Lung (tissue), 12 donors: Measurements from ENCODE around the gene SMIM12. TPM values are rescaled to one million over a fixed set of nuclear protein-coding genes. Genes with fewer than 3 reads are reported as not detected.
A peak's percentile ranks its signal among the peaks of the same experiment; 100 is the strongest.

Source experiments
- ATAC-seq: fragments of 200-7000 bp; cut with Tn5 transposase; one replicate; pipeline ENCODE4 v1.9.1; 2020; ENCODE audit warnings: moderate number of reproducible peaks; ENCODE audit not compliant: insufficient read depth, low FRiP score
- DNase-seq, 3 donors: peaks; one replicate each; pipeline ENCODE4 v3.0.0-alpha.2; 2013 to 2017
- H3K27ac ChIP-seq, 2 donors: one replicate each; pipeline ENCODE4 v1.5.1; 2013; ENCODE audit warnings: mild to moderate bottlenecking in 2 of 2, moderate library complexity in 2 of 2, control low read depth in 1 of 2, inconsistent platforms in 1 of 2, low read depth in 1 of 2, low read length in 1 of 2
- H3K27me3 ChIP-seq, 3 donors: one replicate each; pipeline ENCODE4 v1.5.1; 2013; ENCODE audit warnings: low read length in 2 of 3; ENCODE audit not compliant: control insufficient read depth in 3 of 3, insufficient read depth in 3 of 3
- H3K36me3 ChIP-seq, 4 donors: one replicate each; pipeline ENCODE4 v1.5.1; 2013; ENCODE audit warnings: low read length in 4 of 4, mild to moderate bottlenecking in 1 of 4, moderate library complexity in 1 of 4; ENCODE audit not compliant: control insufficient read depth in 4 of 4, insufficient read depth in 4 of 4
- H3K4me1 ChIP-seq, 5 donors: one replicate each; pipeline ENCODE4 v1.5.1; 2013; ENCODE audit warnings: low read length in 5 of 5, mild to moderate bottlenecking in 2 of 5, moderate library complexity in 1 of 5; ENCODE audit not compliant: control insufficient read depth in 5 of 5, insufficient read depth in 5 of 5
- H3K4me3 ChIP-seq: one replicate; pipeline ENCODE4 v1.5.1; 2013; ENCODE audit warnings: mild to moderate bottlenecking, control low read depth, moderate library complexity
- H3K9ac ChIP-seq, 2 donors: one replicate each; pipeline ENCODE4 v1.5.1; 2013; ENCODE audit warnings: low read length in 2 of 2, control low read depth in 1 of 2; ENCODE audit not compliant: insufficient read depth in 1 of 2
- H3K9me3 ChIP-seq, 4 donors: one replicate each; pipeline ENCODE4 v1.5.1; 2013; ENCODE audit warnings: low read length in 3 of 4, mild to moderate bottlenecking in 1 of 4, moderate library complexity in 1 of 4; ENCODE audit not compliant: control insufficient read depth in 4 of 4, insufficient read depth in 3 of 4
- WGBS, 2 donors: extraction: QIAGEN DNeasy Blood & Tissue Kit; methylation state at CpG; one replicate each; pipeline ENCODE4 v1.1.7; 2013; 5-methylcytosine and 5-hydroxymethylcytosine counted together
- polyA plus RNA-seq, 2 donors: library from polyadenylated mRNA; stranded (reverse); fragments of 200-250 nt; gene quantifications; one replicate each; pipeline ENCODE4 v1.2.1, GENCODE V29; 2013
- total RNA-seq, 2 donors: library from RNA; depleted of rRNA in 1 of 2; stranded (reverse); fragments of >200 nt in 1 of 2; gene quantifications; one replicate each; pipeline ENCODE4 v1.2.1, GENCODE V29; 2014 to 2021
- TF ChIP-seq, protein P1 (sequence below): IDR thresholded peaks from 2 replicates; pipeline ENCODE4 v1.5.1; 2012; ENCODE audit warnings: mild to moderate bottlenecking; ENCODE audit errors: control extremely low read depth, extremely low read depth
- donor health status: control.
- donor health status: control.
- donor health status: Bipolar disorder and iron deficiency.
- donor health status: healthy.
- donor health status: DM: yes; HTN: yes; CAD: no.

SMIM12 gene
- total and polyA plus RNA-seq, 4 donors: 17.9 to 67.8 (median 35.1) TPM

DNA sequence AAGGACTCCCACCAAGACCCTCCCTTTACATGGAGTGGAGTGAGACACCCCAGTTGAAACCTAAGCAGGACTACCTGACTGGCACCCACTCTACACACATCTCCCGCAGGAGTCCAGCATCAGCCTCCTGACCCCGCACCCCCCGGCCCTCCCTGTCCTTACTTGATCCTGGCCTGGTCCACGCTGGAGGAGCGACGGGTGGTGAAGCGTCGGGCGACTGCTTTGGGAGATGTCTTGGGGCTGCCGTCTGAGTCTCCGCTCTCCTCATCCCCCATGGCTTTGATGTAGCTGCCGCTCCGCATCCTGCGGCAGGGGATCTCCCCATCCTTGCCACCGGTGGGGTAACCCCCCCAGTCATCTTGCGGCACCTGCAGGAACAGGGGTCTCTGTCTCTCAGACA, 40.4 kb upstream of the SMIM12 start:
- Histone ChIP-seq H3K36me3 (no peaks in the 10 kb centered on the region), H3K9ac (no peak overlapping the region), H3K27me3 (peaks cover 0 to 3% (median 0%) of the 10 kb centered on the region in 3 donors), H3K27ac (no peak overlapping the region), H3K9me3 (no peaks in the 10 kb centered on the region), H3K4me3 (no peak overlapping the region), H3K4me1 (no peaks in the 10 kb centered on the region)
- DNase-seq (no peak), ATAC-seq (no peak)
- WGBS, 2 donors: 93 to 95% methylated on average over 16 of the region's 16 CpGs
- TF ChIP-seq, protein P1, sequence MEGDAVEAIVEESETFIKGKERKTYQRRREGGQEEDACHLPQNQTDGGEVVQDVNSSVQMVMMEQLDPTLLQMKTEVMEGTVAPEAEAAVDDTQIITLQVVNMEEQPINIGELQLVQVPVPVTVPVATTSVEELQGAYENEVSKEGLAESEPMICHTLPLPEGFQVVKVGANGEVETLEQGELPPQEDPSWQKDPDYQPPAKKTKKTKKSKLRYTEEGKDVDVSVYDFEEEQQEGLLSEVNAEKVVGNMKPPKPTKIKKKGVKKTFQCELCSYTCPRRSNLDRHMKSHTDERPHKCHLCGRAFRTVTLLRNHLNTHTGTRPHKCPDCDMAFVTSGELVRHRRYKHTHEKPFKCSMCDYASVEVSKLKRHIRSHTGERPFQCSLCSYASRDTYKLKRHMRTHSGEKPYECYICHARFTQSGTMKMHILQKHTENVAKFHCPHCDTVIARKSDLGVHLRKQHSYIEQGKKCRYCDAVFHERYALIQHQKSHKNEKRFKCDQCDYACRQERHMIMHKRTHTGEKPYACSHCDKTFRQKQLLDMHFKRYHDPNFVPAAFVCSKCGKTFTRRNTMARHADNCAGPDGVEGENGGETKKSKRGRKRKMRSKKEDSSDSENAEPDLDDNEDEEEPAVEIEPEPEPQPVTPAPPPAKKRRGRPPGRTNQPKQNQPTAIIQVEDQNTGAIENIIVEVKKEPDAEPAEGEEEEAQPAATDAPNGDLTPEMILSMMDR: no peak

- H3K36me3 ChIP-seq: no peaks in the 10 kb centered on the region
- H3K4me1 ChIP-seq: no peaks in the 10 kb centered on the region
- H3K4me3 ChIP-seq: no peak overlapping the region
- H3K27ac ChIP-seq: no peak overlapping the region
- no peaks in the 10 kb centered on the region for H3K9me3 ChIP-seq
- TF ChIP-seq, protein P1: no peak
- no peak for ATAC-seq
- WGBS, 2 donors: 84 to 89% methylated on average over 4 of the region's 4 CpGs
- no peak for DNase-seq
- no peak overlapping the region for H3K9ac ChIP-seq
- peaks cover 0 to 3% (median 0%) of the 10 kb centered on the region in 3 donors for H3K27me3 ChIP-seq
These were observed 39.9 kb upstream of the SMIM12 start for GRCh38 chr1:34899471-34899870.

DNA sequence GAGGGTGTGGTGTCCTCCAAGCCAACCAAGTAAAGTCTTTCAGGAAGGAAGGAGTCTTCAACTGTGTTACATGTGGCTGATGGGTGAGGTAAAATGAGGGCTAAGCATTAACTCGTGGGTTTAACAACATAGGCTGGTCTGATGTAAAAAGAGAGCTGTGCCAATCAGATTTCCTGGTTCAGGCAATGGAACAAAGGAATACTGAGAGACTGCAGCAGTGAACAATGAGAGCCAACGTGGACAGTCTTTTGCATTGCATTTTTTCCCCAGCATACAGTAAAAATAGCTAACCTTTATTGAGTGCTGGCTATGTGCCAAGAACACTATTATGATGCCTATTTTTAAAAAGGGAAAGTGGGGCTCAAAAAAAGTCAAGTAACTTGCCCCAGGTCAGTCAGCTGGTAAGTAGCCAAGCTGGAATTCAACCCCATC, 38.8 kb upstream of the SMIM12 start:
- peak in 2 of 3 donors; percentile 4 to 12 for DNase-seq
- 18 to 24% methylated on average over 2 of the region's 2 CpGs for WGBS, 2 donors

More for the DNA sequence above, 38.8 kb upstream of the SMIM12 start:
- no peak overlapping the region for H3K9ac ChIP-seq
- no peak for ATAC-seq
- peaks cover 0 to 3% (median 0%) of the 10 kb centered on the region in 3 donors for H3K27me3 ChIP-seq
- TF ChIP-seq, protein P1: no peak
- no peaks in the 10 kb centered on the region for H3K9me3 ChIP-seq
- H3K36me3 ChIP-seq: no peaks in the 10 kb centered on the region
- H3K4me3 ChIP-seq: no peak overlapping the region
- H3K4me1 ChIP-seq: no peaks in the 10 kb centered on the region
- no peak overlapping the region for H3K27ac ChIP-seq
